HepG2 (cell line): ENCODE measurements around the gene CCND1. TPM values are rescaled to one million over a fixed set of nuclear protein-coding genes. Genes with fewer than 3 reads are reported as not detected.

Source experiments
- AFF4 ChIP-seq: sonication (generic); formaldehyde crosslinking; IDR thresholded peaks from 2 replicates; pipeline ENCODE4 v1.4.0; 2020; ENCODE audit warnings: missing genetic modification reagents
- ARID3A ChIP-seq: IDR thresholded peaks from 2 replicates; pipeline ENCODE4 v1.6.1; 2012; ENCODE audit warnings: low read depth, low read length, improper control_type of control experiment
- BCL3 ChIP-seq: sonication (generic); formaldehyde crosslinking; IDR thresholded peaks from 2 replicates; pipeline ENCODE4 v1.5.1; 2020; ENCODE audit warnings: mild to moderate bottlenecking, missing genetic modification reagents, moderate library complexity
- CREB3 ChIP-seq: sonication (generic); formaldehyde crosslinking; IDR thresholded peaks from 2 replicates; pipeline ENCODE4 v1.5.0; 2020; ENCODE audit warnings: missing genetic modification reagents
- FOXJ3 ChIP-seq: sonication (generic); formaldehyde crosslinking; IDR thresholded peaks from 2 replicates; pipeline ENCODE4 v1.4.0; 2020; ENCODE audit warnings: missing genetic modification reagents, mild to moderate bottlenecking, borderline replicate concordance
- KMT2A ChIP-seq: sonication (generic); formaldehyde crosslinking; IDR thresholded peaks from 2 replicates; pipeline ENCODE4 v1.4.0; 2020; ENCODE audit warnings: missing genetic modification reagents
- MEIS1 ChIP-seq: sonication (generic); formaldehyde crosslinking; IDR thresholded peaks from 2 replicates; pipeline ENCODE4 v1.9.0; 2021; ENCODE audit warnings: mild to moderate bottlenecking, missing genetic modification reagents, moderate library complexity, borderline replicate concordance
- MTA1 ChIP-seq: sonication (generic); formaldehyde crosslinking; IDR thresholded peaks from 2 replicates; pipeline ENCODE4 v1.4.0; 2020; ENCODE audit warnings: missing genetic modification reagents, mild to moderate bottlenecking, borderline replicate concordance
- NCOR1 ChIP-seq: fragments of 200-600 bp; sonication (generic); IDR thresholded peaks from 2 replicates; pipeline ENCODE4 v1.7.0; 2017; ENCODE audit warnings: antibody characterized with exemption, low read length, borderline replicate concordance
- NFATC3 ChIP-seq: sonication (generic); formaldehyde crosslinking; IDR thresholded peaks from 2 replicates; pipeline ENCODE4 v1.5.1; 2020; ENCODE audit warnings: mild to moderate bottlenecking, missing genetic modification reagents
- NFKB2 ChIP-seq: sonication (generic); formaldehyde crosslinking; IDR thresholded peaks from 2 replicates; pipeline ENCODE4 v1.4.0; 2020; ENCODE audit warnings: missing genetic modification reagents, borderline replicate concordance
- NR2F6 ChIP-seq, 2 experiments: IDR thresholded peaks; 2 replicates each; pipeline ENCODE4 v1.6.1; 2016; ENCODE audit warnings: antibody characterized with exemption in 1 of 2, mild to moderate bottlenecking in 1 of 2
- PHF5A ChIP-seq: IDR thresholded peaks from one replicate; pipeline ENCODE4 v1.6.1; 2018; ENCODE audit warnings: low read depth, missing genetic modification reagents; ENCODE audit not compliant: unreplicated experiment
- SRSF1 ChIP-seq: fragments of 200-400 bp; formaldehyde crosslinking; optimal IDR thresholded peaks from 2 replicates; pipeline ENCODE3; 2017; ENCODE audit warnings: mild to moderate bottlenecking, low read depth, low read length, moderate library complexity
- ZEB1 ChIP-seq: IDR thresholded peaks from 2 replicates; pipeline ENCODE4 v1.6.1; 2012; ENCODE audit warnings: mild to moderate bottlenecking, low read depth, inconsistent platforms; ENCODE audit not compliant: insufficient replicate concordance
- ZNF10 ChIP-seq: sonication (generic); formaldehyde crosslinking; IDR thresholded peaks from 2 replicates; pipeline ENCODE4 v1.4.0; 2020; ENCODE audit warnings: mild to moderate bottlenecking, low read depth, missing genetic modification reagents, borderline replicate concordance
- ZNF12 ChIP-seq: sonication (generic); formaldehyde crosslinking; IDR thresholded peaks from 2 replicates; pipeline ENCODE4 v1.5.0; 2020; ENCODE audit warnings: missing genetic modification reagents
- ZNF333 ChIP-seq: sonication (generic); formaldehyde crosslinking; IDR thresholded peaks from 2 replicates; pipeline ENCODE4 v1.4.0; 2020; ENCODE audit warnings: mild to moderate bottlenecking, missing genetic modification reagents, borderline replicate concordance
- ZNF484 ChIP-seq: sonication (generic); formaldehyde crosslinking; IDR thresholded peaks from 2 replicates; pipeline ENCODE4 v1.5.1; 2020; ENCODE audit warnings: mild to moderate bottlenecking, low read depth, missing genetic modification reagents, borderline replicate concordance
- ZNF572 ChIP-seq: sonication (generic); formaldehyde crosslinking; IDR thresholded peaks from 2 replicates; pipeline ENCODE4 v1.5.1; 2020; ENCODE audit warnings: mild to moderate bottlenecking, missing genetic modification reagents
- ZNF614 ChIP-seq: IDR thresholded peaks from 2 replicates; pipeline ENCODE4 v1.6.1; 2018; ENCODE audit warnings: missing biosample characterization, missing genetic modification reagents, inconsistent platforms, borderline replicate concordance
- ZNF644 ChIP-seq: IDR thresholded peaks from 2 replicates; pipeline ENCODE4 v1.6.1; 2016; ENCODE audit warnings: low read depth
- ZNF678 ChIP-seq: sonication (generic); formaldehyde crosslinking; IDR thresholded peaks from 2 replicates; pipeline ENCODE4 v1.4.0; 2020; ENCODE audit warnings: mild to moderate bottlenecking, missing genetic modification reagents
- polyA plus RNA-seq, 8 experiments: library from polyadenylated mRNA; depleted of rRNA in 3 of 8; stranded (reverse) in 7 of 8; unstranded in 1 of 8; fragments of >200 nt; fragmentation: Illumina TruSeq in 4 of 8; extraction: Trizol in 4 of 8; gene quantifications; 2 replicates each; pipeline versions ENCODE4 v1.2.1 to v1.2.3, GENCODE V29; 2011 to 2016; ENCODE audit warnings: low read depth in 4 of 8, missing spikeins in 1 of 8, mixed read lengths in 1 of 8; ENCODE audit not compliant: insufficient read depth in 1 of 8
- total RNA-seq, 5 experiments: library from RNA; depleted of rRNA; stranded (reverse); fragments of >200 nt; fragmentation: Illumina TruSeq; extraction: Trizol; gene quantifications; 2 replicates each; pipeline ENCODE4 v1.2.3, GENCODE V29; 2016; ENCODE audit warnings: low read depth in 1 of 5

Gene CCND1
- total and polyA plus RNA-seq, 2 of the 13 experiments (the other 11 are each of a cell fraction or from before 2014, with no cell fraction given), result 107 to 136 TPM

GRCh38 chr11:69640995-69641581 lies at the start of gene CCND1 (continued):
- TF ChIP-seq BCL3 (no peak), ZNF333 (CRISPR knock-in tag) (no peak), NR2F6 (IDR thresholded peaks at IDR 0.05) (no peak), NR2F6 (CRISPR knock-in tag; IDR thresholded peaks at IDR 0.05) (0 out of 2 replicates have a peak, but pooled peaks have one; percentile 27), MTA1 (no peak), ARID3A (no peak), KMT2A (peak; percentile 79; the same call in 1 of the 2 replicates), ZNF10 (CRISPR knock-in tag) (no peak), CREB3 (CRISPR knock-in tag) (0 out of 2 replicates have a peak, but pooled peaks have one; percentile 59), NFATC3 (no peak), ZNF484 (CRISPR knock-in tag) (no peak), NCOR1 (no peak), ZNF12 (CRISPR knock-in tag) (no peak), ZNF678 (CRISPR knock-in tag) (no peak), ZNF572 (CRISPR knock-in tag) (no peak), ZEB1 (no peak), AFF4 (CRISPR knock-in tag) (peak; percentile 85; the same call in 1 of the 2 replicates), FOXJ3 (no peak), PHF5A (CRISPR knock-in tag) (no peak), MEIS1 (CRISPR knock-in tag) (no peak), ZNF644 (CRISPR knock-in tag) (no peak), SRSF1 (no peak), ZNF614 (CRISPR knock-in tag) (no peak), NFKB2 (CRISPR knock-in tag) (peak; percentile 47)
